ENCODE measurements around the gene UNK.

The UNK gene

DNA sequence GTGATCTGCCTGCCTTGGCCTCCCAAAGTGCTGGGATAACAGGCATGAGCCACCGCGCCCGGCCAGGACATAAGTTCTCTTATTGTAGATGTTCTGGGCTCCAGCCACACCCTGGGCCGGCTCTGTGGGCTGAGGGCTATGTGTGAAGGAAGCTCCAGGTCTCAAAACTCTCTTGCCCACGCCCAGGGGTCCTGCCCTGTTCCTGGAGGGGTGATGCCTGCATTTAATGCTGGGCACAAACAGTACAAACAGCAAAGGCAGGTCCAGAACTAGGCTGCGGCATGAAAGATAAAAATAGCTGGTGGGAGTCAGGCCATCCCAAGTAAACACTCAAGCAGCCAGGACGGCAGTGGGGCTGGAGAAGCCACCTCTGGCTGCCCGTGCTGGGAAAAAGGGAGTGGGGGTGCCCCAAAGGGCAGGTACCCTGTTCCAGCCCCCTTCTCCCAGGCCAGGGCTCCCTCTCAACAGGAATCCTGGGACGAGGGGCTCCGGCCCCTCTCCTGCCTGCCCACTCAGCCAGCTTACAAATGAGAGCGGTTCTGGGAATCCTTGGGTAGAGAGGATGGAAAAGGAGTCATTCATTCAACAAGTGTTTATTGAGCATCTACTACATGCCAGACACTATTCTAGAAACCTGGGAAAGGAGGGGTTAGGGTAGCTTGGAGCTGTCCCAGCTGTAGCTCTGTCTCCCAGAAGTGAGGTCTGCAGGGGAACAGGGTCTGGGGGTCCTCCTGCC lies 89.1 kb downstream of the UNK start:
- DNase-seq (ENCODE audit: low spot score), result no peak
- ChIA-PET CTCF (interaction anchor here (1.0 kb wide), 1 partner anchor 17 kb away, joined by 4 read pairs; no protein-coding TSS in a partner anchor), POLR2A (ENCODE audit: low non-redundant PET) (no interaction called here)
- H3K27ac ChIP-seq, result peak overlapping the region; percentile 98
- TF ChIP-seq, protein P1, sequence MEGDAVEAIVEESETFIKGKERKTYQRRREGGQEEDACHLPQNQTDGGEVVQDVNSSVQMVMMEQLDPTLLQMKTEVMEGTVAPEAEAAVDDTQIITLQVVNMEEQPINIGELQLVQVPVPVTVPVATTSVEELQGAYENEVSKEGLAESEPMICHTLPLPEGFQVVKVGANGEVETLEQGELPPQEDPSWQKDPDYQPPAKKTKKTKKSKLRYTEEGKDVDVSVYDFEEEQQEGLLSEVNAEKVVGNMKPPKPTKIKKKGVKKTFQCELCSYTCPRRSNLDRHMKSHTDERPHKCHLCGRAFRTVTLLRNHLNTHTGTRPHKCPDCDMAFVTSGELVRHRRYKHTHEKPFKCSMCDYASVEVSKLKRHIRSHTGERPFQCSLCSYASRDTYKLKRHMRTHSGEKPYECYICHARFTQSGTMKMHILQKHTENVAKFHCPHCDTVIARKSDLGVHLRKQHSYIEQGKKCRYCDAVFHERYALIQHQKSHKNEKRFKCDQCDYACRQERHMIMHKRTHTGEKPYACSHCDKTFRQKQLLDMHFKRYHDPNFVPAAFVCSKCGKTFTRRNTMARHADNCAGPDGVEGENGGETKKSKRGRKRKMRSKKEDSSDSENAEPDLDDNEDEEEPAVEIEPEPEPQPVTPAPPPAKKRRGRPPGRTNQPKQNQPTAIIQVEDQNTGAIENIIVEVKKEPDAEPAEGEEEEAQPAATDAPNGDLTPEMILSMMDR (conservative IDR thresholded peaks at IDR 0.05; ENCODE audit: low read depth), result no peak

DNA sequence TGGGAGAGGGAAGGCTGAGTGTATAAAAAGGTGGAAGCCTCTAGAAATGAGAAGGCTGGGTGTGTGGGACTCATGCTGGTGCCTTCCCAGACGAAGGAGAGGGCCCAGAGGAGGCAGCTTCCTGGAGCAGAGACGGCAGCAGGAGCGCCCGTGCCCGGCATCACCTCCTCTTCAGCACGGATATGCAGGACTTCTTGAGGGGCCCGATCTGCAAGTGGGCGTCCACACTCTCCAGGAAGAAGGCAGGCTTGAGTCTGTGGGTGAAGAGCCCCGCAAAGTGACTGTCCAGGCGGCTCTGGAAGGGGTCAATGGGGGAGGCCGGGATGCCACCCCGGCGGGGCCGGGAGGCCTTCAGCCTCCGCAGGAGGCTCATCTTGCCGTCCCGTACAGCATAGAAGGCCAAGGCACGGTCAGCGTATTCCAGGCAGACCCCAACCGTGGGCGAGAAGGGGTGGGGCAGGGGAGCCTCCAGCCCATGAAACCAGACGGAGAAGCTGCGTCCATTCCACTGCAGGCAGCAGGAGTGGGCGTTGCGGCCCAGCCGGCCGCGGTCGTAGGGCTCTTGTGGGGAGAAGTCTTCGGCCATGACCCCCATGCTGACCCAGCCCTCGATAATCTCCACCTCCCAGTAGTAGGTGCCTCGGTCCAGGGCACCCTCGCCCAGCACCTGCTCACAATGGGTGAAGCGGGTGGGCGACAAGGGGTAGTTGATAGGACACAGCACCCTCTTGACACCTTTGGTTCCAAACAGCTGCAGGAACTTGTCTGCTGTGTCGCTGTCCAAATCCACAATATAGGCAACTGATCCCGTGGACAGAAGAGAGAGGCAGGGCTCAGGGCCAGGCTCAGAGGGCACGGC lies 89.9 kb downstream of the UNK start:
- CTCF ChIA-PET, result interaction anchor here (0.6 to 1.9 kb wide), 3 partner anchors 18 to 30 kb away, joined by 3 to 11 read pairs (median 4); partner anchors contain the start of gene UNC13D
- no peak for DNase-seq (ENCODE audit: low spot score)
- peak overlapping the region; percentile 98 for H3K27ac ChIP-seq
- POLR2A ChIA-PET (ENCODE audit: low non-redundant PET), result interaction anchor here (0.6 to 1.8 kb wide), 3 partner anchors 19 to 112 kb away, joined by 4 to 10 read pairs (median 4); partner anchors contain the start of gene WBP2
- TF ChIP-seq, protein P1 (conservative IDR thresholded peaks at IDR 0.05; ENCODE audit: low read depth), result no peak

Measured in RWPE1 (cell line).